Amniotic epithelial cell (primary cell): ENCODE results near the gene FAM210A.

Experiments used
- DNase-seq: peaks from one replicate; pipeline ENCODE4 v3.0.0-alpha.2; 2010; ENCODE audit warnings: low read depth

FAM210A gene

DNA sequence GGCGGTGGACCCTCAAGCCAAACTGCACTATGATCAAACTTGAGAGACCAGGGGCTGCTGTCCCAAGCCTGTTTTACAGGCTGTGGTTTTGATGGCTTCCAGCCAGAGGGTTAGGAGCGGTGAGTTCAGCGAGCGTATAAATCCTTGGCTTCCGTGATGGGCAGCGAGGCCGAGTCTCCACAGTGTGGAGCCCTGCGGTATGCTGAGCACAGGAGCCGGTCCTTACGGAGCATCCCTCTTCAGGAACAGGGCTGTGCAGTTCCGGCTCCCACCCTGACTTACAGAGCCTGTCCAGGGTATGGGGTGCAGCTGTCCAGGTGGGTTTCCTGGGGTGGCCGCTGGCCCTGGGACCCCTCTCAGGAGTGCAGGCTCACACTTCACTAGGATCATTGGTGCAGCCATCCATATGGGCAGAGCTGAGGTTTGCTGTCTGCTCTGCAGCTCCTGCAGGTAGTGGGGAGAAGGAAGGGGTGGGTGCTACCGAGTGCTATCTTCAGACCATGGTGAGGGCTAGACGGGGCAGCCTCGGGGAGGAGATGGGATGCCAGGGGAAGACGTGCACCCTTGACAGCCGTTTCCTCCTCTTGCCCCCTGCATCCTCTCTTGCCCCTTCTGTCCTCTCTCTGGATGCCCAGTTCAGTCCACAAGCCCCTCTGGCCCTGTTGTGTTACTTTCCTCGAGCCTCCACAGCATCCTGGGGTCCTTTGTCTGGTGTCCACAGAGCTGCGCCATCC is 104.3 kb downstream of the FAM210A start:
- DNase-seq, result no peak

DNA sequence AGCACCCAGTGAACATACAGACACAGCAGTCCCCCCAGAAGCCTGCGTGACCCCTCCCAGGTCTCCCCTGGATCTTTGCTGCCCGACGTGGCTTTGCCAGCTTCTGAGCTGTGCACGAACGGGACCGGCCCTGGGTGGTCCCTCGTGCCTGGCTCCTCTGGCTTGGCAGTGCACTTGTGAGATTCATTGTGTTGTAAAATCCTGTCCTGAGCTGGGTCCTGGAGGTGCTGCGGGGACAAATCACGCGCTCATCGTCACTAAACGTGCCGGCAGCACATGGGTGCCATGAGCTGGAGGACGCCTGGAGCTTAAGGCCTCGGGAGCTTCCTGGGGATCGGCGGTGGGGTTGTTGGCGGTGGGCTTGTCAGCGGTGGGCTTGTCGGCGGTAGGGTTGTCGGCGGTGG is 104.9 kb downstream of the FAM210A start:
- no peak for DNase-seq

DNA sequence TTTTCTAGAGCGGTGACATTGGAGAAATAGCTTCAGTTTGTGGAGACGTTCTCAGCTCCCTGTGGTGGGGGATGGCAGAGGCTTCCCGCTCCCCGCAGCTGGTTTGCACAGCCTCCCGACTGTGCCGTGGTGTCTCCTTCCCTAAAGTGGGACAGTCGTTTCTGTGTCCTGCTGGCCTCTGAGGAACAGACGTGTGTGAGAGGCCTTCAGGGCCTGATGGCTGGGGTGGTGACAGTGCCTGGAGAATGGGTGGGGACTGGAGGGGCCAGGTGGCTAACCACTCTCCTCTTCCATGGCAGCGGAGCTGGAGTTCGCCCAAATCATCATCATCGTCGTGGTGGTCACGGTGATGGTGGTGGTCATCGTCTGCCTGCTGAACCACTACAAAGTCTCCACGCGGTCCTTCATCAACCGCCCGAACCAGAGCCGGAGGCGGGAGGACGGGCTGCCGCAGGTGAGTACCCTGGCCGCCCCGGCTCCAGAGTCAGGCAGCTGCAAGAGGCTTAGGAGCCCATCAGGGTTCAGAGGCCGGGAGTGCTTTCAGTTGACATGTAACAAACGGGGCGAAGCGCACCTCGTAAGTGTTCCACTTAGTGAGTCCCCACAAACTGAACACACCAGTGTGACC is 105.4 kb downstream of the FAM210A start:
- DNase-seq, result no peak

DNA sequence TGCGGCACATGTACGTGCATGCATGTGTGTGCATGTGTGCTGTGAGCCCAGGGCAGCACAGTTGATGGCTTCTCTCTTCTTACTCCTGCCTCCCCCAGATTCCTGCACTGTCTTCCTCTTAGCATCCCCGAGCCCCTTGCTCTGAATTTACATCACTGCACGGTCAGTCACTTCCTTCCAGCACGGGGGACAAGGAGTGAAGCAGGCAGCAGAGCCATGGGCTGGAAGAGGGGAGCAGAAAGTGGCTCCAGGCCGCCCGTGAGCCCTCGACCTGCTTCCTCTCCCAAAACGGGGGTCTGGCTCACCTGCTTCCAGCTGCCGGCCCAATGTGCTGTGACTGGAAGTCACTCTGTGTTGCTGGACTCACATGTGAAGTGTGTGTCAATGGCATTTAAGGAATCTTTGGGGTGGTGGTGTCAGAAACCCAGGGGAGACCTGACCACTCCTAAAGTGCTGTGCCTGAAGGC is 106.1 kb downstream of the FAM210A start:
- DNase-seq, result no peak

DNA sequence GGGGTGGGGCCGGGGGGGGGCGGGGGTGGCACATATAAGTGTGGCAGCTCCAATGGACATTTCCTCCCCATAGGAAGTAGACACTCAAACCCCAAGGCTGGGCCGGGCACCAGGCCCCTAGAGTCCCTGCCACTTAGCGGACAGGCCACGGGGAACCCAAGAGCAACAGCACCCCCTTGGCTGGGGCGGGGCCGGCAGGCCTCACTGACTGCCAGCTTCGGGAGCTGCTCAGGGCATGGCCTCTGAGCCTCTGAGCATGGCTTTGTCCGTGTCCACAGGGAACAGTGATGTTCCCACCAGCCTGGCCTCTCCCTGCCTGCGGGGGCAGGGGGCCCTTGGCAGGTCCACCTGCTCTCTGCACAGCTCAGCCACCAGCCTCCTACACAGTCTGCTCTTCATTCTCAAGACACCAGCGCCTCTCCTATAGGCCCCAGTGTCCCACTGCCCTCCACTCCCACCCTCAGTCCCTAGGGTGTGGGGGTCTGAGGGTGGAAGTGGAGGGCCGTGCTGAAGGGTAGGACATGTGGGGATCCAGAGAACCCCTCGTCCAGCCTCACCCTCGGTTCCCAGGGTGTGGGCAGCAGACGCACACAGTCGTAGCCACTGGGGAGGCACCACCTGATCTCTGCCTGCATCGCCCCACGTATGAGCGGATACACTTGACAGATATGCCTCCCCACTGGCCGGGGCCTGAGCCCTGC is 106.7 kb downstream of the FAM210A start:
- DNase-seq, result no peak

DNA sequence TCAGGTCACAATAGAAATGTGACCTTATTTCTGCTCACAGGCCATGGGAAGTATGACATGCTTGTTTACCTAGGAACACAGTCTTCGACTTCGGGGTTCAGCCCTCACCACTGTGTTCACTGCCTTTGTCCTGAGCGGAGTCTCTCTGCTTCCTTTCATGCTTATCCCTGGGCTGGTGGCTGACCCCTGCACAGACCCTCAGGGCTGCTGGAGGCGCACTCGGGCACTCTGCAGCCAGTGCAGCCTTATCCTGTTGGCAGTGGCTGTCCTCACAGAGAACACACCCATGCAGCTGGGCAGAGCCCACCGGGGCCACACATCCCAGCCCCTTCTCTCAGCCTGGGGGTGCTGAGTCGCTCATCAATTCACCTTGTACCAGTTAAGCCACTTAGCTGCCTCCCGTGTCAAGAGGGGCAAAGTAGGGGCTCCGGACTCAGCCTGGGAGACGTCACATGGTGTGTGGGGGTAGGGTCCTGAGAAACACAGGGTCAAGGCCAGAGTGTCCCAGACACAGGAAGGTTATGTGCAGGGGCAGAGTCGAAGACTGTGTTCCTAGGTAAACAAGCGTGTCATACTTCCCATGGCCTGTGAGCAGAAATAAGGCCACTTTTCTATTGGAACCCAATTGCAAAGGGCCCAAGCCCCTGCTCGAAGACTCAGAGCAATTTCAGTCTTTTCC is 107.5 kb downstream of the FAM210A start:
- DNase-seq, result no peak

DNA sequence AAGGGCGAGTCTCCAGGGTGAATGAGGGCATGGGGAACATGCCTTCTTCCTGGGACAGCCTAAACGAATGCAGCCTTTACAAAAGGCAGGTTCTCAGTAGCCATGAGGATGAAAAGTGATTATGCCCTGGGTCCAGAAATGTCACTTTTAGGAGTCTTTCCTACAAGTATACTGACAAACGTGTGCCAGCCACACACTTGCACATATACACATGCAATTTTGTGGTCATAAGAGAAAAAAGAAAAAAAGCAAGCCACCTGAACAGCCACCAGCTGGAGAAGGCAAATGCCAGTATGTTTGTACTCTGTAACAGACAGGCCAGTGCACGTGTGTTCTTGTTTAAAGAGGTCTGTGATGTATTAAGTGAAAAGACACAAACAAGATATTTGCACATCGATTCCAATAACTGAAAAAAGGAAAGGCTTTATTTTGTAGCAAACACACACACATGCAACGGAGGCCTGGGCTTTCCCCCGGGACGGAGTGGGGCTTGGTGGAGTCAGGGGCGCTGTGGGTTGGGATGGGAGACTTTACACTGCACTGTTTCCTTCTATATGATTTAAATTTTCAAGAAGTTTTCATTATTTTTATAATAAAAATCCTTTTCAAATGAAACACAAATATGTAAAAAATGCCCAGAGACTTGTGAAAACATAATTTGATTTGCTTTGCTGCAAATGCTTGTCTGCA is 108.4 kb downstream of the FAM210A start:
- DNase-seq, result no peak

DNA sequence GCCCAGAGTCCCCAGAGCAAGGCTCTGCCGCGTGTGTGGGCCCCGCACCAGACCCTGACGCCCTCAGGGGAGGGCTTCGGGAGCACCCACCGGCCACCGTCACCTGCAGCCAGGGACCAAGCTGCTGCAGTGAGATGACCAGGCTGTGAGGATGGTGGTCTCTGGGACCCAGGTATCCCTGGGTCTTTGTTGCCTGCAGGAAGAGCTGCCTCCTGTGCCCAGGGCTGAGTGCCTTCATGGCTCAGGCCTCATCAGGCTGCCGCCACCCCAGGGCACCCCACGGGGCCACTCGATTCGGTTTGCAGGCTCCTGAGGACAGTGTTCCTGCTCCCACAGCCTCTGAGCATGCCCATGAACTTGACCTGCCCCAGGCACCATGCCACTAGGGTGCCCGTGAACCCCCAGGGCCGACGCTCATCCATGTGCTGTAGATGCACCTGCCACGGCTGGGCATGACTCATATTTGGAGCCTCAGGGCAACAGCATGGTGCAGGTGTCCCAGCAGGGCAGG is 109.8 kb downstream of the FAM210A start:
- DNase-seq, result no peak

DNA sequence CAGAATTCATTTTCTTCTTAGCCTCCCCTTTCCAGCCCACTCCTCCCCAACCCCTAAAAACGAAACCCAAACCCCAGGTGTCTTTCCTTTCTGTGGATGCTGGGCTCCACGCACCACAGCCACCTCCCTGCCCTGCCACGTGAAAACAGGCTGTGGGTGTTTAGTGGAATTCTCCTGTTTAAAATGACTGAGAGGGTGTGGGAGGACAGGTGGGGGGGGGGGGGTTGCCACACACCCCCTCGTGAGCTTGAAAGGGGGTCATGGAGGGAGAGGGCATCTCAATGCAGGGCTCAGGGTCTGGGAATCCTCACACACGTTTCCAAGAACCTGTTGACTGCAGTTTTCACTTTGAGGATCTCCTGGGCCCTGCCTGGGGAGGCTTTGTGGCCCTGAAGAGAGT is 110.3 kb downstream of the FAM210A start:
- DNase-seq, result no peak

DNA sequence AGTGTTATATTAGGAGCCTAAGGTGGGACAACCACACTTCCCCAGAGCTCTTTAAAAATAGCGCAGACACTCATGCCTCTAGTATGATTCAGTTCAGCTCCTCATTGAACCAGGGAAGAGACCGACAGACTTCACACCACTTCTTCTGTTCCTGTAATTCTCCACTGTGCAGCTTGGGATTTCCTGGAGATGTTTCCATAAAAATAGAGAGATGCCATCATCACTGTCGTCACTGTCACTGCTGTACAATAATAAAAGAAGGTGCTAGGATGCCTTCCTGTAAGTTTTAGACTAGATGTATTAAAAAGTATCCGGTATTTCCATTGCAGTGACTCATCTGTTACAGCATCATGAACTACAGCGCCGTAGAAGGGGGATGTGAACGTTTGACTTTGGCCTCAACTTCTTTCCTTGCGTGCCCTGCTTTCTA is 110.9 kb downstream of the FAM210A start:
- DNase-seq, result no peak

DNA sequence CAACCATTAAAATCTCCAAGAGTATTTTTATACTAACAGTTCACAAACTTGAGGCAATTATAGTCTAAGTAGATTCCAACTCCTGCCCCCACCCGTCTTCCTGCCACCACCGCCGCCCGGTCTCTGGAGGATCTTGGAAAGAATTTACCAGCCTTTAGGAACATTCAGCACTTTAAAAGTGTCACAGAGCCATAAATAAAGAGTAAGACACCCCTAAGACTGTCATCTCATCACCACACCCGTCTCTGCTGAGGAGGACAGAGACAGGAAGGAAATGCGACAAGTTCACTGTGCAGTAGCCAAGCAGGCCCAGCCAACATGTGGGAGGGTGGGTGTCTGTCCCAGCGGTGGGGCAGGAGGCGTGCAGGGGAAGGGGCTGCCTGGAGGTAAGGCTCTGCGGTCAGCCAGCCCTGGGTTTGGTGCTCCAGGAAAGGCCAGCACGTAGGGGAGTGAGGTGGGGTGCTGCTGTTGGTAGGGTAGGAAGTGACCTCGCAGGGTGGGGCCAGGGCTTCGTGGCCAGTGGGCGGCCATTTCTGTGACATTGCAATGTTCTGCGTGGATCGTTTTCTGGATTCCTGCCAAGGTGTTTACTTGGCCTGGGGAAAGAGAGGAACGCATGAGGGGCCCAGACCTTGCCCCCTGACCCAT is 111.6 kb downstream of the FAM210A start:
- DNase-seq, result no peak

DNA sequence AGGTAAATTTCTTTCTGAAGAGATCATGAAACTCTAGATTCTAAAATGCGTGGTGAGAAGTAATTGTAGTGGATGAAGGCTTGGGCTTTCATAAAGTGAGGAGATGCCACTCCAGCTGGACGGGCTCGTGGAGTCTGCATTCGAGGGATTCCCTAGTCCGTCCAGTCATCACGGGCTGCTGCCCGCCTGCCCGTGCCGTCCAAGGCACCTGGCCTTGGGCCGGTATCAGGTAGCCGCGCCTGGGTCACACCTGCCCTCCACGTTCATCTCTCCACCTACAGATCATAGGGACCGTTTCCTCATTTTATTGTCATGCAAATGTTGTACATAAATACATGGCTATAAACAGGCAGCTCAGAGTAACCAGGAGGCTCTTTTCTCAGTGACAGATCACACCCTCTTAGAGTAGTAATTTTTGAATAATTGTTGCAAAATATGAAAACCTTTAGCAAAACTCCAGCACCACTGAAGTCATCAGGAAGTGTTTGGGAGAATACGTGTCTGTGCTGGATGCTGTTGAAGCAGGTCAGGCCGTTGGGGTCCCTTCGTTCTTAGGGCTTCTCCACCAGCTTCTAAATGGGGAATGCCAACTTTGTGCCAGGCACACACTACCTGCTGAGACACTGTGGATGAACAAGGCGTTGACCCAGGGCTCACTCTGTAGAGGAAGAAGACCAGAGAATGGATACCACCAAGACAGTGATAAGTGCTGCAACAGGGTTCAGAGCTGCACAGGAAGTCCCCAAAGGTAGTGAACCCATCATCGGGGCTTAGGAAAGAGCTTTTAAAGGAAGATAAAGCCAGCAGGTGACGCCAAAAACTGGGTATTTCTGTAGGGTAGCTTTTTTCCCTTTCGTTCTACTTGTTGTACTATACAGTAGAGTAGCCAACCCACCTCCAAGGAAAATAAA is 112.5 kb downstream of the FAM210A start:
- DNase-seq, result no peak
